Lung (tissue), 12 donors: ENCODE data around the gene LONP2. TPM values are rescaled to one million over a fixed set of nuclear protein-coding genes. Genes with fewer than 3 reads are reported as not detected.
A peak's percentile ranks its signal among the peaks of the same experiment; 100 is the strongest.

Source experiments
- ATAC-seq: fragments of 200-7000 bp; cut with Tn5 transposase; one replicate; pipeline ENCODE4 v1.9.1; 2020; ENCODE audit warnings: moderate number of reproducible peaks; ENCODE audit not compliant: insufficient read depth, low FRiP score
- DNase-seq, 3 donors: peaks; one replicate each; pipeline ENCODE4 v3.0.0-alpha.2; 2013 to 2017
- H3K27ac ChIP-seq, 2 donors: one replicate each; pipeline ENCODE4 v1.5.1; 2013; ENCODE audit warnings: mild to moderate bottlenecking in 2 of 2, moderate library complexity in 2 of 2, control low read depth in 1 of 2, inconsistent platforms in 1 of 2, low read depth in 1 of 2, low read length in 1 of 2
- H3K27me3 ChIP-seq, 3 donors: one replicate each; pipeline ENCODE4 v1.5.1; 2013; ENCODE audit warnings: low read length in 2 of 3; ENCODE audit not compliant: control insufficient read depth in 3 of 3, insufficient read depth in 3 of 3
- H3K36me3 ChIP-seq, 4 donors: one replicate each; pipeline ENCODE4 v1.5.1; 2013; ENCODE audit warnings: low read length in 4 of 4, mild to moderate bottlenecking in 1 of 4, moderate library complexity in 1 of 4; ENCODE audit not compliant: control insufficient read depth in 4 of 4, insufficient read depth in 4 of 4
- H3K4me1 ChIP-seq, 5 donors: one replicate each; pipeline ENCODE4 v1.5.1; 2013; ENCODE audit warnings: low read length in 5 of 5, mild to moderate bottlenecking in 2 of 5, moderate library complexity in 1 of 5; ENCODE audit not compliant: control insufficient read depth in 5 of 5, insufficient read depth in 5 of 5
- H3K4me3 ChIP-seq: one replicate; pipeline ENCODE4 v1.5.1; 2013; ENCODE audit warnings: mild to moderate bottlenecking, control low read depth, moderate library complexity
- H3K9ac ChIP-seq, 2 donors: one replicate each; pipeline ENCODE4 v1.5.1; 2013; ENCODE audit warnings: low read length in 2 of 2, control low read depth in 1 of 2; ENCODE audit not compliant: insufficient read depth in 1 of 2
- H3K9me3 ChIP-seq, 4 donors: one replicate each; pipeline ENCODE4 v1.5.1; 2013; ENCODE audit warnings: low read length in 3 of 4, mild to moderate bottlenecking in 1 of 4, moderate library complexity in 1 of 4; ENCODE audit not compliant: control insufficient read depth in 4 of 4, insufficient read depth in 3 of 4
- WGBS, 2 donors: extraction: QIAGEN DNeasy Blood & Tissue Kit; methylation state at CpG; one replicate each; pipeline ENCODE4 v1.1.7; 2013; 5-methylcytosine and 5-hydroxymethylcytosine counted together
- polyA plus RNA-seq, 2 donors: library from polyadenylated mRNA; stranded (reverse); fragments of 200-250 nt; gene quantifications; one replicate each; pipeline ENCODE4 v1.2.1, GENCODE V29; 2013
- total RNA-seq, 2 donors: library from RNA; depleted of rRNA in 1 of 2; stranded (reverse); fragments of >200 nt in 1 of 2; gene quantifications; one replicate each; pipeline ENCODE4 v1.2.1, GENCODE V29; 2014 to 2021
- TF ChIP-seq, protein P1 (sequence below): IDR thresholded peaks from 2 replicates; pipeline ENCODE4 v1.5.1; 2012; ENCODE audit warnings: mild to moderate bottlenecking; ENCODE audit errors: control extremely low read depth, extremely low read depth
- donor health status: control.
- donor health status: control.
- donor health status: Bipolar disorder and iron deficiency.
- donor health status: healthy.
- donor health status: DM: yes; HTN: yes; CAD: no.

Gene LONP2
- total and polyA plus RNA-seq, 4 donors, result 20.7 to 81.5 (median 46.1) TPM

DNA sequence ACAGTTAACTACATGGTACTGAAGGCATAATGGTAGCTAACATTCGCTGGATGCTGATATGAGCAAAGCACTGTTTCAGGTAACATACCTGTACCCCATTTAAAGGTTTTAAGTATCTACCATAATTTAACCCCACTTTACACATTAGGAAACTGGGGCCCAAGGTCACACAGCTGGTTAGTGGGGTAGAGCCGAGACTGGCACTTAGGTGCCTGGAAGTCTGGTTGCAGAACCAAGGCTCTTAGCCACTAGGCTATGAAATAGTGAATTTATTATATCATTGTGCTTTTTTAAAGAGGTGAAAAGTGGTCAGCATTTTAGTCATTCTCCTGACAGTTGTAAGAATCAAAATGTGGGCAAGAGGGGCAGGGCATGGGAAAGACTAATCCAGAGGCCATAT, 115.9 kb downstream of the LONP2 start:
- WGBS, 2 donors, result 94 to 98% methylated on average over 2 of the region's 2 CpGs
- Histone ChIP-seq H3K9ac (no peak overlapping the region), H3K27me3 (no peaks in the 10 kb centered on the region), H3K4me3 (no peak overlapping the region), H3K9me3 (no peaks in the 10 kb centered on the region), H3K27ac (no peak overlapping the region), H3K36me3 (peaks cover under 1 to 20% (median 13%) of the 10 kb centered on the region in 4 donors), H3K4me1 (peaks cover 5 to 15% (median 6%) of the 10 kb centered on the region in 5 donors)
- DNase-seq (no peak), ATAC-seq (no peak)
- TF ChIP-seq, protein P1, sequence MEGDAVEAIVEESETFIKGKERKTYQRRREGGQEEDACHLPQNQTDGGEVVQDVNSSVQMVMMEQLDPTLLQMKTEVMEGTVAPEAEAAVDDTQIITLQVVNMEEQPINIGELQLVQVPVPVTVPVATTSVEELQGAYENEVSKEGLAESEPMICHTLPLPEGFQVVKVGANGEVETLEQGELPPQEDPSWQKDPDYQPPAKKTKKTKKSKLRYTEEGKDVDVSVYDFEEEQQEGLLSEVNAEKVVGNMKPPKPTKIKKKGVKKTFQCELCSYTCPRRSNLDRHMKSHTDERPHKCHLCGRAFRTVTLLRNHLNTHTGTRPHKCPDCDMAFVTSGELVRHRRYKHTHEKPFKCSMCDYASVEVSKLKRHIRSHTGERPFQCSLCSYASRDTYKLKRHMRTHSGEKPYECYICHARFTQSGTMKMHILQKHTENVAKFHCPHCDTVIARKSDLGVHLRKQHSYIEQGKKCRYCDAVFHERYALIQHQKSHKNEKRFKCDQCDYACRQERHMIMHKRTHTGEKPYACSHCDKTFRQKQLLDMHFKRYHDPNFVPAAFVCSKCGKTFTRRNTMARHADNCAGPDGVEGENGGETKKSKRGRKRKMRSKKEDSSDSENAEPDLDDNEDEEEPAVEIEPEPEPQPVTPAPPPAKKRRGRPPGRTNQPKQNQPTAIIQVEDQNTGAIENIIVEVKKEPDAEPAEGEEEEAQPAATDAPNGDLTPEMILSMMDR, result no peak

DNA sequence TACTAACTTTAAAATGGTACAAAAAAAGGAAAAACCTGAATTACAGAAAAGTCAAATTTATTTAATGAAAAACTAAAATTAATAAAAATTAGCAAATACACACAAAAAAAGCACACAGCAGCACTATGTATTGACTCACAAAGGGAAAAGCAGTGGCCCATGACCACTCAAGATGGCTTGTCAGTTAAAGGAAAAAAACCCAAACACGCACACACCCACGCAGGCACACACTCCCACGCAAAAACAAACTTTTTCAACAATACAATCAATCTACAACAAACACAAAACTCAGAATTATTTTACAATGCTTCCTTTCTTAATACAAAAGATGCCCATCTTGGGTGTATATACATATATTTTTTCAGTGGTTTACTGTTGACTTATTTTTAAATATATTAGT, 116.9 kb downstream of the LONP2 start:
- Histone ChIP-seq H3K9me3 (no peaks in the 10 kb centered on the region), H3K9ac (no peak overlapping the region), H3K36me3 (peaks cover 0 to 16% (median 8%) of the 10 kb centered on the region in 4 donors), H3K27ac (no peak overlapping the region), H3K4me1 (peaks cover 6 to 17% (median 10%) of the 10 kb centered on the region in 5 donors), H3K27me3 (no peaks in the 10 kb centered on the region), H3K4me3 (no peak overlapping the region)
- DNase-seq (no peak), ATAC-seq (no peak)
- 91 to 98% methylated on average over 3 of the region's 3 CpGs for WGBS, 2 donors
- TF ChIP-seq, protein P1, result no peak

DNA sequence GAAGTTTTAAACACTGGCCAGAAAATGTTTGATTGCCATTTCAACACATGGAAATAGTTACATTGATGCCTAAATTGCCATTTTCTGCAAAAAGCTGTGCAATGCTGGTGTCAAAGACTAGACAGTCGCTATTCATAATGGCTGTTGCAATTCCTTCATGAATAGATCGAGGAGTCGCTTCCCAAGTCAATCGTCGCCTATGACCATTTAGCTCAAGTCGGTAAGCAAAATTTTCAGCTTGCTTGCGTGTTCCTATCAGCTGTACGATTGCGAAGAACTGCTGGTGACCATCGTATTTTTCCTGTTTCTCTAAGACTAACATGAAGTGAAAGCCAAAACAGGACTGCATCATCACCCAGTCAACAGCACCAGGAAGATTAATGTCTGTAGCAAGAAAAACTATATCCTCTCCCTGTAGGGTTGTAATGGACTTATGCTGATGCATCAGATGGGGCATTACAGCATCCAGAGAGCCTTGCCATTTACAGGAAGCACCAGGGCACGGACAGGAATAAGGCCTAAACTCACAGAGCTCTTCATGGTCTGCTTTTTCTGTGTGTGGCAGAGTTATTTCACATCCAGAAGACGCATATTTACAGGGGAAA, 117.5 kb downstream of the LONP2 start:
- H3K4me1 ChIP-seq, result peaks cover 7 to 21% (median 12%) of the 10 kb centered on the region in 5 donors
- no peaks in the 10 kb centered on the region for H3K9me3 ChIP-seq
- DNase-seq (no peak), ATAC-seq (no peak)
- H3K9ac ChIP-seq, result no peak overlapping the region
- peak overlapping the region in 1 of 2 donors; percentile 19 for H3K27ac ChIP-seq
- TF ChIP-seq, protein P1, result no peak
- no peaks in the 10 kb centered on the region for H3K27me3 ChIP-seq
- no peak overlapping the region for H3K4me3 ChIP-seq
- H3K36me3 ChIP-seq, result peaks cover 0 to 16% (median 8%) of the 10 kb centered on the region in 4 donors
- 89 to 91% methylated on average over 12 of the region's 12 CpGs for WGBS, 2 donors
